Left lung (tissue), 10 donors: ENCODE measurements around the gene WBP2. TPM values are rescaled to one million over a fixed set of nuclear protein-coding genes. Genes with fewer than 3 reads are reported as not detected.
A peak's percentile ranks its signal among the peaks of the same experiment; 100 is the strongest.

Experiments
- ATAC-seq: fragments of 200-7000 bp; cut with Tn5 transposase; one replicate; pipeline ENCODE4 v1.9.1; 2020; ENCODE audit warnings: moderate library complexity
- DNase-seq, 4 donors: peaks; one replicate each; pipeline ENCODE4 v3.0.0-alpha.2; 2013 to 2020
- H3K27ac ChIP-seq, 2 donors: fragments of 200-600 bp; sonication (generic) in 1 of 2; one replicate each; pipeline versions ENCODE4 v1.5.0 to v1.8.0; 2020 to 2021
- H3K27me3 ChIP-seq, 2 donors: fragments of 200-600 bp; sonication (generic) in 1 of 2; one replicate each; pipeline versions ENCODE4 v1.5.0 to v1.8.0; 2020 to 2021
- H3K36me3 ChIP-seq, 2 donors: fragments of 200-600 bp; sonication (generic) in 1 of 2; one replicate each; pipeline versions ENCODE4 v1.5.0 to v1.8.0; 2020 to 2021
- H3K4me1 ChIP-seq, 2 donors: fragments of 200-600 bp; one replicate each; pipeline ENCODE4 v1.8.0; 2021
- H3K4me3 ChIP-seq, 2 donors: fragments of 200-600 bp; sonication (generic) in 1 of 2; one replicate each; pipeline versions ENCODE4 v1.5.0 to v1.8.0; 2020 to 2021; ENCODE audit warnings: mild to moderate bottlenecking in 1 of 2
- H3K9me3 ChIP-seq, 2 donors: fragments of 200-600 bp; sonication (generic) in 1 of 2; one replicate each; pipeline versions ENCODE4 v1.5.0 to v1.8.0; 2020 to 2021
- intact Hi-C, 2 donors: fragments of 100-400 bp; cut with DNase I; formaldehyde crosslinking; loops; one replicate each; pipeline versions ENCODE4 v1.11.2 to v1.14.2; 2022
- polyA plus RNA-seq, 6 donors: library from polyadenylated mRNA; unstranded; fragments of 120-200 nt; gene quantifications; one replicate each; pipeline ENCODE4 v1.2.1, GENCODE V29; 2013; ENCODE audit not compliant: insufficient read length in 6 of 6
- total RNA-seq, 2 donors: library from RNA; stranded (reverse); fragmentation: NEBNext Ultra II Directional; extraction: Animal tissue kit (Norgen Biotek cat#: 25700); gene quantifications; one replicate each; pipeline ENCODE4 v1.2.1, GENCODE V29; 2021
- TF ChIP-seq, protein P1 (sequence below), 2 donors: fragments of 200-600 bp; sonication (generic) in 1 of 2; IDR thresholded peaks; one replicate each; pipeline versions ENCODE4 v1.5.0 to v1.8.0; 2021; ENCODE audit warnings: antibody characterized with exemption in 2 of 2
- donor health status: DM: no; HTN: yes; CAD: no.
- donor health status: DM: no; HTN: no; CAD: no.

The WBP2 gene
- total and polyA plus RNA-seq, 8 donors: 64.1 to 132 (median 75.6) TPM

DNA sequence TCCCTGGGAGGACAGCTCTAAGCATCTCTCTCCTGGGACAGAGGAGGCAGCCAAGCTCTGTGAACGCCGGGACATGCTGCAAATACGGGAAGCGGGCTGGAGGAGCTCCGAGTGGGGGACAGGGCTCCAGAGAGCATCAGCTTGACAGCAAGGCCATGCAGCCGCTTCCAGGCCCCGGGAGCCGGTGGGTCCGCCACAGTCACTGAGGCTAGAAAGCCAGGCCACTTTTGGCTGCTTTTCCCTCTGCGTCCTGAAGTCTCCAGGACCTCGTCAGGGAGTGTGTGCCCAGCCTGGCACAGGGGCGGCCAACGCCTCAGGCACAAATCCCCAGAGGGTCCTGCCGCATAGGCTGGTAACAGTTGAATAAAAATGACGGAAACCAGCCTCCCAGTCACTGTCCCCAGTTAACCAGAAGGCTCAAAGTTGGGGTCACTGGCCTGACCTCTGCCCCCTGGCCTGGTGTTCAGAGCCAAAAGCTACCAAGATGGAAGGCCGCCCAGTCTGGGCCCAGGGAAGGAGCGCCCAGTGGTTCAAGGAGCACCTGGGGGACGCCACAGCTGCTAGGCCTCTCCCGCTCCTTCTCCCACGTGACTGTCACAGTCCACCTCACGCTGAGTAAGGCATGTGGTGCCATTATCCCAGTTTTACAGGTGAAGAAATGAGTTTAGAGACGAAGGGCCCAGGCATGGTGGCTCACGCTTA is 44.8 kb upstream of the WBP2 start:
- H3K27ac ChIP-seq: no peak overlapping the region
- intact Hi-C loops: loop anchor here in 1 of 2 donors (10.0 kb wide), 1 partner anchor 125 kb away; a partner anchor contains a TSS
- TF ChIP-seq, protein P1, sequence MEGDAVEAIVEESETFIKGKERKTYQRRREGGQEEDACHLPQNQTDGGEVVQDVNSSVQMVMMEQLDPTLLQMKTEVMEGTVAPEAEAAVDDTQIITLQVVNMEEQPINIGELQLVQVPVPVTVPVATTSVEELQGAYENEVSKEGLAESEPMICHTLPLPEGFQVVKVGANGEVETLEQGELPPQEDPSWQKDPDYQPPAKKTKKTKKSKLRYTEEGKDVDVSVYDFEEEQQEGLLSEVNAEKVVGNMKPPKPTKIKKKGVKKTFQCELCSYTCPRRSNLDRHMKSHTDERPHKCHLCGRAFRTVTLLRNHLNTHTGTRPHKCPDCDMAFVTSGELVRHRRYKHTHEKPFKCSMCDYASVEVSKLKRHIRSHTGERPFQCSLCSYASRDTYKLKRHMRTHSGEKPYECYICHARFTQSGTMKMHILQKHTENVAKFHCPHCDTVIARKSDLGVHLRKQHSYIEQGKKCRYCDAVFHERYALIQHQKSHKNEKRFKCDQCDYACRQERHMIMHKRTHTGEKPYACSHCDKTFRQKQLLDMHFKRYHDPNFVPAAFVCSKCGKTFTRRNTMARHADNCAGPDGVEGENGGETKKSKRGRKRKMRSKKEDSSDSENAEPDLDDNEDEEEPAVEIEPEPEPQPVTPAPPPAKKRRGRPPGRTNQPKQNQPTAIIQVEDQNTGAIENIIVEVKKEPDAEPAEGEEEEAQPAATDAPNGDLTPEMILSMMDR (IDR thresholded peaks at IDR 0.05): no peak
- H3K27me3 ChIP-seq: no peaks in the 10 kb centered on the region
- no peak overlapping the region for H3K4me3 ChIP-seq
- H3K36me3 ChIP-seq: peaks cover 0 to 52% of the 10 kb centered on the region in 2 donors
- H3K4me1 ChIP-seq: peaks cover 19 to 35% of the 10 kb centered on the region in 2 donors
- H3K9me3 ChIP-seq: no peaks in the 10 kb centered on the region
- ATAC-seq (no peak), DNase-seq (no peak)

DNA sequence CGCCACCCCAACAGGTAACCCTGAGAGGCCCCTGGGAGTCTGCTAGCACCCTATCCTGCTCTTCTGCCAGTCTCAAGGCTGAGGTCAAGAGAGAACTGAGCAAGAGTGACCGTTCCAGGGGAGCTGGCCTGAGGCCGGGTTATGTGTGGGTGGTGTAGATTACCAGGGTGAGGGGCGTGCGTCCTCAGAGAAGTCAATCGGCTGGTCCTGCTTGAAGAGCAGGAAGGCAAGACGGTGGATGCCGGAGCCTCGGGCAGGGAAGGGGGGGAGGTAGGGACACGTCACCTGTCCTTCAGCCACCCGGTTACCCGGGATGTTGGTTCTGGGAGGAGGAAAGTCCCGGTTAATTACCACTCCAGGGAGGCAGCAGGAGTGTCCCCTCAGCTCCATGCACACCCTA is 44.2 kb upstream of the WBP2 start:
- Histone ChIP-seq H3K27me3 (no peaks in the 10 kb centered on the region), H3K36me3 (peaks cover 0 to 52% of the 10 kb centered on the region in 2 donors), H3K4me1 (peaks cover 24 to 40% of the 10 kb centered on the region in 2 donors), H3K4me3 (no peak overlapping the region), H3K27ac (no peak overlapping the region), H3K9me3 (no peaks in the 10 kb centered on the region)
- DNase-seq: no peak
- TF ChIP-seq, protein P1 (IDR thresholded peaks at IDR 0.05): no peak
- intact Hi-C loops: loop anchor here in 1 of 2 donors (10.0 kb wide), 1 partner anchor 125 kb away; a partner anchor contains a TSS
- ATAC-seq: no peak

DNA sequence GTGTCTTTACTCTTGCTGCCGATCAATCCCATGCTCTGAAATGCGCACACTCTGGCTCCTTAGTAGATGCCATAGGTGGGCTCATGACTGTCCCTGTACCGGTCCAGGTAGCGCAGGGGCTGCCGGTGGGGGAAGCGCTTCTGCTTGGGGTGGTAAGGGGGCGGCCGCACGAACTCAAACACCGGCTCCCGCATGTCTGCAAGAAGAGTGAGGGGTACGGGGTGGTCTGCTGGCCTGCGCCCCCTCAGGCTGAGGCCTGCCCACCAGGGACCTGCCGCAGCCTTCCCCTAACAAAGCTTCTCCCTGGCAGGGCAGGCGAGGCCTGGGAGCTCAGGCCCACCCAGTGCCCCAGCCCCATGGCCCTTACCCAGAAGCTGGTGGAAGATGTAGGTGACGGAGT is 43.7 kb upstream of the WBP2 start:
- TF ChIP-seq, protein P1 (IDR thresholded peaks at IDR 0.05): no peak
- peaks cover 0 to 52% of the 10 kb centered on the region in 2 donors for H3K36me3 ChIP-seq
- H3K4me1 ChIP-seq: peaks cover 20 to 38% of the 10 kb centered on the region in 2 donors
- intact Hi-C loops: loop anchor here in 1 of 2 donors (10.0 kb wide), 1 partner anchor 124 kb away; a partner anchor contains a TSS
- H3K27ac ChIP-seq: no peak overlapping the region
- DNase-seq (peak in 1 of 4 donors; percentile 58), ATAC-seq (no peak)
- H3K9me3 ChIP-seq: no peaks in the 10 kb centered on the region
- H3K27me3 ChIP-seq: no peaks in the 10 kb centered on the region
- H3K4me3 ChIP-seq: no peak overlapping the region

DNA sequence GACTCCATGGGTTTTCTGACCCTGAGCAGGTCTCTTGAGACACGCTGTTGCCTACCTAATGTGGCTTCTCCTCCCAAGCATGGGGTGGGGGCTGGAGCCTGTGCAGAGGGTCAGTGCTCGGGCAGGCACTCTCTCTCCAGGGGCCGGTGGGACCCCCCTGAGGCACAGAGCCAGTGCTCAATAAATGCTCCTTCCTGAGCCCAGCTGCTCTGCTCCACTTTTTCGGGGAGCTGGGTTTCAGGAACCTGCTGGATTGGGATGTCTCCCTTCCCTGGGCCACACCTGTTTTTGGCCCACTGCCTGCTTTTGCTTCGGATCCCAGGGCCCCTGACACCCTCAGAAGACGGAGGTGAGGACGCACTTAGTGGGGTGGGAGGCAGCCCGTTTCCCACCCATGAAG is 42.9 kb upstream of the WBP2 start:
- Histone ChIP-seq H3K9me3 (no peaks in the 10 kb centered on the region), H3K27ac (no peak overlapping the region), H3K36me3 (peaks cover 0 to 54% of the 10 kb centered on the region in 2 donors), H3K27me3 (no peaks in the 10 kb centered on the region), H3K4me1 (peaks cover 17 to 30% of the 10 kb centered on the region in 2 donors), H3K4me3 (no peak overlapping the region)
- DNase-seq (peak in 1 of 4 donors; percentile 66), ATAC-seq (no peak)
- TF ChIP-seq, protein P1 (IDR thresholded peaks at IDR 0.05): no peak
- intact Hi-C loops: loop anchor here in 1 of 2 donors (10.0 kb wide), 1 partner anchor 123 kb away; a partner anchor contains a TSS
